GM23248 (cell line): ENCODE results near the gene ASCL1. TPM values are rescaled to one million over a fixed set of nuclear protein-coding genes. Genes with fewer than 3 reads are reported as not detected.

Experiments used
- DNase-seq: peaks from one replicate; pipeline ENCODE4 v3.0.0-alpha.2; 2015
- H2AFZ ChIP-seq: fragments of 200-600 bp; sonication (generic); 2 replicates; pipeline ENCODE4 v1.6.1; 2016; ENCODE audit warnings: antibody characterized with exemption
- H3F3A ChIP-seq: fragments of 200-600 bp; sonication (generic); 2 replicates; pipeline ENCODE4 v1.6.1; 2016; ENCODE audit warnings: mild to moderate bottlenecking, antibody characterized with exemption, mixed run types; ENCODE audit not compliant: insufficient read depth
- H3K27ac ChIP-seq: fragments of 200-600 bp; sonication (generic); 2 replicates; pipeline ENCODE4 v1.5.1; 2016; ENCODE audit warnings: mild to moderate bottlenecking
- H3K27me3 ChIP-seq: fragments of 200-600 bp; sonication (generic); replicated peaks from 2 replicates; pipeline ENCODE4 v1.6.1; 2016; ENCODE audit warnings: mild to moderate bottlenecking; ENCODE audit not compliant: insufficient read depth
- H3K36me3 ChIP-seq: fragments of 200-600 bp; sonication (generic); 2 replicates; pipeline ENCODE4 v1.6.1; 2016; ENCODE audit warnings: low read depth, mild to moderate bottlenecking
- H3K4me1 ChIP-seq: fragments of 200-600 bp; sonication (generic); 2 replicates; pipeline ENCODE4 v1.6.1; 2016; ENCODE audit warnings: mild to moderate bottlenecking; ENCODE audit not compliant: insufficient read depth
- H3K4me2 ChIP-seq: fragments of 200-600 bp; sonication (generic); one replicate; pipeline ENCODE4 v1.6.1; 2016; ENCODE audit warnings: mild to moderate bottlenecking; ENCODE audit not compliant: unreplicated experiment
- H3K4me3 ChIP-seq: fragments of 200-600 bp; sonication (generic); 2 replicates; pipeline ENCODE4 v1.5.1; 2016; ENCODE audit warnings: mild to moderate bottlenecking
- H3K79me2 ChIP-seq: fragments of 200-600 bp; sonication (generic); 2 replicates; pipeline ENCODE4 v1.6.1; 2016; ENCODE audit warnings: mild to moderate bottlenecking; ENCODE audit not compliant: insufficient read depth
- H3K9ac ChIP-seq: fragments of 200-600 bp; sonication (generic); 2 replicates; pipeline ENCODE4 v1.6.1; 2016; ENCODE audit warnings: mild to moderate bottlenecking
- H3K9me2 ChIP-seq: fragments of 200-600 bp; sonication (generic); 2 replicates; pipeline ENCODE4 v1.6.1; 2016; ENCODE audit warnings: mixed run types, mild to moderate bottlenecking, moderate library complexity; ENCODE audit not compliant: insufficient read depth
- H3K9me3 ChIP-seq: fragments of 200-600 bp; sonication (generic); one replicate; pipeline ENCODE4 v1.6.1; 2017; ENCODE audit warnings: low read depth
- H4K20me1 ChIP-seq: fragments of 200-600 bp; sonication (generic); 2 replicates; pipeline ENCODE4 v1.6.0; 2016; ENCODE audit not compliant: insufficient read depth
- EZH2 ChIP-seq: fragments of 200-600 bp; sonication (generic); IDR thresholded peaks from 2 replicates; pipeline ENCODE4 v1.6.1; 2018; ENCODE audit warnings: antibody characterized with exemption, mild to moderate bottlenecking; ENCODE audit not compliant: insufficient read depth, poor library complexity, severe bottlenecking
- EZH2phosphoT487 ChIP-seq: fragments of 200-600 bp; sonication (generic); IDR thresholded peaks from 2 replicates; pipeline ENCODE4 v1.6.1; 2018; ENCODE audit warnings: antibody characterized with exemption, moderate library complexity, mild to moderate bottlenecking, low read depth; ENCODE audit not compliant: insufficient read depth
- WGBS, 2 experiments: methylation state at CpG; one replicate each; pipeline ENCODE4 v1.1.6; 2015 to 2017; ENCODE audit warnings: low lambda C conversion rate in 2 of 2, low coverage in 1 of 2; ENCODE audit errors: missing lambda C conversion rate in 2 of 2; 5-methylcytosine and 5-hydroxymethylcytosine counted together
- in situ Hi-C: fragments of 300-500 bp; cut with MboI; formaldehyde crosslinking; loops from 2 replicates; pipeline ENCODE4 v1.15.0; 2020
- polyA plus RNA-seq: library from polyadenylated mRNA; unstranded; fragments of >200 nt; fragmentation: Nextera tagmentation; extraction: Ambion mirVana; gene quantifications from 2 replicates; pipeline ENCODE4 v1.2.1, GENCODE V29; 2016
- total RNA-seq: library from RNA; depleted of rRNA; stranded (reverse); fragments of >200 nt; shearing (Covaris generic); gene quantifications from 2 replicates; pipeline ENCODE4 v1.2.3, GENCODE V29; 2014

Gene ASCL1
- total and polyA plus RNA-seq, 2 experiments from 2014 or later: not detected

GRCh38 chr12:102953221-102953620 is 4.3 kb upstream of the ASCL1 start:
- in situ Hi-C loops: no loop called here
- Histone ChIP-seq H3K4me2 (no peak overlapping the region), H3K27ac (no peak overlapping the region), H3K79me2 (no peaks in the 10 kb centered on the region), H3K9me2 (no peaks in the 10 kb centered on the region), H3K9me3 (no peaks in the 10 kb centered on the region), H2AFZ (no peak overlapping the region), H3K4me1 (no peaks in the 10 kb centered on the region), H3K27me3 (peaks cover 71% of the 10 kb centered on the region), H4K20me1 (no peaks in the 10 kb centered on the region), H3K4me3 (no peak overlapping the region), H3K36me3 (no peaks in the 10 kb centered on the region), H3F3A (no peaks in the 10 kb centered on the region), H3K9ac (no peak overlapping the region)
- DNase-seq: no peak
- no peak for TF ChIP-seq EZH2phosphoT487
- no peak for TF ChIP-seq EZH2

GRCh38 chr12:102954134-102954533 is 3.3 kb upstream of the ASCL1 start:
- Histone ChIP-seq H3K4me3 (no peak overlapping the region), H3K9me2 (no peaks in the 10 kb centered on the region), H3K36me3 (no peaks in the 10 kb centered on the region), H3F3A (no peaks in the 10 kb centered on the region), H3K27ac (no peak overlapping the region), H3K27me3 (peaks cover 77% of the 10 kb centered on the region), H3K9ac (no peak overlapping the region), H3K9me3 (no peaks in the 10 kb centered on the region), H3K4me2 (no peak overlapping the region), H4K20me1 (no peaks in the 10 kb centered on the region), H2AFZ (no peak overlapping the region), H3K79me2 (no peaks in the 10 kb centered on the region), H3K4me1 (no peaks in the 10 kb centered on the region)
- in situ Hi-C loops: no loop called here
- no peak for TF ChIP-seq EZH2
- no peak for TF ChIP-seq EZH2phosphoT487
- no peak for DNase-seq
- WGBS, 2 experiments: 18 to 23% methylated on average over 1 of the region's 1 CpG

- H3K36me3 ChIP-seq: no peaks in the 10 kb centered on the region
- peak; percentile 13 for DNase-seq
- H3K9me2 ChIP-seq: no peaks in the 10 kb centered on the region
- no peak overlapping the region for H2AFZ ChIP-seq
- no peaks in the 10 kb centered on the region for H3K9me3 ChIP-seq
- in situ Hi-C loops: no loop called here
- no peaks in the 10 kb centered on the region for H3K4me1 ChIP-seq
- H3K79me2 ChIP-seq: no peaks in the 10 kb centered on the region
- H3K27me3 ChIP-seq: peaks cover 77% of the 10 kb centered on the region
- TF ChIP-seq EZH2: no peak
- no peak for TF ChIP-seq EZH2phosphoT487
- H3F3A ChIP-seq: no peaks in the 10 kb centered on the region
- H4K20me1 ChIP-seq: no peaks in the 10 kb centered on the region
- H3K9ac ChIP-seq: no peak overlapping the region
- no peak overlapping the region for H3K27ac ChIP-seq
- WGBS, 2 experiments: 6 to 7% methylated on average over 28 to 47 of the region's 50 CpGs
- no peak overlapping the region for H3K4me3 ChIP-seq
- H3K4me2 ChIP-seq: no peak overlapping the region
Measured at GRCh38 chr12:102955926-102956737, 1.3 kb upstream of the ASCL1 start.

GRCh38 chr12:102956738-102957327 is 641 bp upstream of the ASCL1 start:
- H3K79me2 ChIP-seq: no peaks in the 10 kb centered on the region
- H2AFZ ChIP-seq: no peak overlapping the region
- H4K20me1 ChIP-seq: no peaks in the 10 kb centered on the region
- H3K27ac ChIP-seq: no peak overlapping the region
- no peaks in the 10 kb centered on the region for H3K36me3 ChIP-seq
- no peaks in the 10 kb centered on the region for H3K9me3 ChIP-seq
- H3K4me3 ChIP-seq: no peak overlapping the region
- peaks cover 77% of the 10 kb centered on the region for H3K27me3 ChIP-seq
- H3K9ac ChIP-seq: no peak overlapping the region
- no peaks in the 10 kb centered on the region for H3K9me2 ChIP-seq
- no peaks in the 10 kb centered on the region for H3F3A ChIP-seq
- H3K4me2 ChIP-seq: no peak overlapping the region
- no peak for DNase-seq
- no peaks in the 10 kb centered on the region for H3K4me1 ChIP-seq
- TF ChIP-seq EZH2 (no peak), EZH2phosphoT487 (no peak)
- in situ Hi-C loops: no loop called here
- 3 to 6% methylated on average over 15 to 19 of the region's 19 CpGs for WGBS, 2 experiments
